Measurements from ENCODE around the gene FRMPD4. TPM values are rescaled to one million over a fixed set of nuclear protein-coding genes. Genes with fewer than 3 reads are reported as not detected.

FRMPD4 gene
- total RNA-seq, 1 experiment from 2014 or later = 0.24 TPM

- Histone ChIP-seq H2BK15ac (ENCODE audit: low read depth, low read length) (no peak overlapping the region), H3K79me2 (ENCODE audit: insufficient read depth, low read length) (no peaks in the 10 kb centered on the region; the same call in 1 of the 2 replicates), H4K20me1 (ENCODE audit: control insufficient read depth, insufficient read depth, insufficient read length) (no peaks in the 10 kb centered on the region), H2BK20ac (ENCODE audit: low read depth, low read length, poor library complexity, severe bottlenecking) (no peak overlapping the region), H2AK5ac (ENCODE audit: insufficient read length, low read length) (no peak overlapping the region), H2BK120ac (ENCODE audit: low read depth, low read length, poor library complexity, severe bottlenecking) (no peak overlapping the region), H2AFZ (ENCODE audit: low read length) (no peak overlapping the region), H3K14ac (ENCODE audit: insufficient read depth, low read length) (no peak overlapping the region), H2BK12ac (ENCODE audit: insufficient read length, low read depth, low read length) (no peak overlapping the region), H3K27ac (ENCODE audit: insufficient read length, low read depth, low read length) (no peak overlapping the region), H3K27me3 (ENCODE audit: insufficient read depth, low read length) (no peaks in the 10 kb centered on the region), H3K18ac (ENCODE audit: insufficient read length, low read depth, low read length) (no peak overlapping the region), H4K91ac (ENCODE audit: insufficient read length, low read depth, low read length) (no peak overlapping the region), H4K5ac (ENCODE audit: insufficient read length, low read depth, low read length) (no peak overlapping the region), H4K8ac (replicated peaks; ENCODE audit: insufficient read length, low read depth, low read length) (no peak overlapping the region), H2BK5ac (ENCODE audit: insufficient read length, low read length) (no peak overlapping the region), H3K79me1 (ENCODE audit: insufficient read depth, low read depth, low read length, poor library complexity, severe bottlenecking) (no peaks in the 10 kb centered on the region), H3K4me2 (ENCODE audit: insufficient read depth, insufficient read length, low read length) (no peak overlapping the region), H3K4me1 (ENCODE audit: insufficient read depth, low read length) (no peaks in the 10 kb centered on the region; the same call in 1 of the 2 replicates), H3K23me2 (ENCODE audit: insufficient read length, low read depth, low read length, poor library complexity, severe bottlenecking) (no peaks in the 10 kb centered on the region), H3K23ac (ENCODE audit: insufficient read length, low read depth, low read length) (no peak overlapping the region), H3K4ac (ENCODE audit: low read depth, low read length) (no peak overlapping the region), H3T11ph (ENCODE audit: low read length) (no peak overlapping the region), H3K56ac (ENCODE audit: insufficient read length, low read depth, low read length) (no peak overlapping the region), H3K9me3 (ENCODE audit: control insufficient read depth, low read depth, low read length) (no peaks in the 10 kb centered on the region), H3K9ac (ENCODE audit: extremely low read depth, insufficient read length, low read length) (no peak overlapping the region)
- peaks cover 64 to 70% of the 10 kb centered on the region in 2 experiments for H3K9me3 Mint-ChIP-seq
- WGBS (ENCODE audit: extremely low coverage, insufficient read length, low lambda C conversion rate) = no CpG with 5 or more reads among the region's 18 CpGs
- H3K4me3 Mint-ChIP-seq = no peak overlapping the region
- H3K27ac Mint-ChIP-seq = no peak overlapping the region
- H3K4me1 Mint-ChIP-seq = peaks cover 0 to 7% of the 10 kb centered on the region in 2 experiments; a peak in 1 of 4 replicates
- H3K36me3 Mint-ChIP-seq (ENCODE audit: insufficient read depth in 1 of 3, low read depth in 3 of 3) = no peaks in the 10 kb centered on the region; a peak in 1 of 7 replicates
- peak; percentile 65 for TF ChIP-seq CTCF (conservative IDR thresholded peaks at IDR 0.05)
- peak; percentile 53 for DNase-seq
- H3K27me3 Mint-ChIP-seq (ENCODE audit: low read depth) = peaks cover 1% of the 10 kb centered on the region
Observed at GRCh38 chrX:12701628-12702027, 563.4 kb downstream of the FRMPD4 start.

Data from H9 (cell line).